H1 (cell line): ENCODE results near the gene CCL3. TPM values are rescaled to one million over a fixed set of nuclear protein-coding genes. Genes with fewer than 3 reads are reported as not detected.

Source experiments
- CTCF ChIA-PET: fragments of 300-600 bp; sonication (Branson Sonifier 250); formaldehyde crosslinking; loops from one replicate; lab custom pipeline; 2021; ENCODE audit not compliant: partially characterized antibody; lab: Charles Lee
- POLR2A ChIA-PET: fragments of 300-600 bp; sonication (Branson Sonifier 250); formaldehyde crosslinking; loops from one replicate; lab custom pipeline; 2021; ENCODE audit warnings: inconsistent platforms; ENCODE audit not compliant: partially characterized antibody; lab: Charles Lee
- DNase-seq, 2 experiments: peaks; one replicate each; pipeline versions ENCODE4 v3.0.0 to v3.0.0-alpha.2; 2010 to 2022; ENCODE audit warnings: low spot score in 2 of 2, low read depth in 1 of 2, mixed read lengths in 1 of 2
- FAIRE-seq: peaks from 2 replicates; lab custom pipeline; 2011; peaks lifted over from hg19 to GRCh38; lab: Jason Lieb, UNC
- H2AFZ ChIP-seq: 2 replicates; pipeline ENCODE4 v1.8.1; 2012; ENCODE audit warnings: low read length, inconsistent platforms
- H2AK5ac ChIP-seq: 2 replicates; pipeline ENCODE4 v1.6.1; 2013; ENCODE audit warnings: low read depth, low read length
- H2BK120ac ChIP-seq: replicated peaks from 2 replicates; pipeline ENCODE3; 2013; ENCODE audit warnings: low read depth, low read length, inconsistent platforms
- H2BK12ac ChIP-seq: 2 replicates; pipeline ENCODE4 v1.6.1; 2013; ENCODE audit warnings: low read depth, low read length
- H2BK15ac ChIP-seq: 2 replicates; pipeline ENCODE4 v1.6.1; 2013; ENCODE audit warnings: low read length
- H2BK20ac ChIP-seq: 2 replicates; pipeline ENCODE4 v1.6.1; 2013; ENCODE audit warnings: low read length
- H2BK5ac ChIP-seq: 2 replicates; pipeline ENCODE4 v1.6.1; 2013; ENCODE audit warnings: low read depth, low read length
- H3K14ac ChIP-seq: 2 replicates; pipeline ENCODE4 v1.6.1; 2013; ENCODE audit warnings: inconsistent platforms; ENCODE audit not compliant: insufficient read length
- H3K18ac ChIP-seq: 2 replicates; pipeline ENCODE4 v1.6.1; 2013; ENCODE audit warnings: low read length; ENCODE audit errors: extremely low read depth
- H3K23ac ChIP-seq: 2 replicates; pipeline ENCODE4 v1.6.1; 2013; ENCODE audit warnings: inconsistent platforms; ENCODE audit not compliant: insufficient read length
- H3K23me2 ChIP-seq: 2 replicates; pipeline ENCODE4 v1.6.1; 2013; ENCODE audit warnings: low read depth, low read length
- H3K27ac ChIP-seq: 2 replicates; pipeline ENCODE4 v1.6.1; 2011; ENCODE audit warnings: low read depth, low read length, inconsistent platforms
- H3K27me3 ChIP-seq, 4 experiments: replicated peaks in 1 of 4; 1 replicate in 1 of 4; 2 replicates in 3 of 4; pipeline versions ENCODE4 v1.6.1 to v1.8.1; 2011 to 2013; ENCODE audit warnings: low read length in 3 of 4, mild to moderate bottlenecking in 3 of 4, inconsistent platforms in 2 of 4, mixed read lengths in 2 of 4, moderate library complexity in 1 of 4; ENCODE audit not compliant: control insufficient read depth in 3 of 4, insufficient read depth in 3 of 4; ENCODE audit errors: extremely low read depth in 1 of 4
- H3K36me3 ChIP-seq, 4 experiments: 2 replicates each; pipeline versions ENCODE4 v1.6.1 to v1.8.1; 2011 to 2013; ENCODE audit warnings: mild to moderate bottlenecking in 4 of 4, low read length in 3 of 4, moderate library complexity in 2 of 4, control low read depth in 1 of 4, inconsistent platforms in 1 of 4; ENCODE audit not compliant: insufficient read depth in 4 of 4, control insufficient read depth in 2 of 4
- H3K4ac ChIP-seq: replicated peaks from 2 replicates; pipeline ENCODE3; 2013; ENCODE audit warnings: low read length, low read depth, mixed read lengths, inconsistent platforms; ENCODE audit not compliant: insufficient read length
- H3K4me1 ChIP-seq, 4 experiments: replicated peaks in 1 of 4; 1 replicate in 1 of 4; 2 replicates in 3 of 4; pipeline versions ENCODE4 v1.6.1 to v1.8.1; 2011 to 2013; ENCODE audit warnings: low read length in 3 of 4, inconsistent platforms in 2 of 4, mixed read lengths in 1 of 4; ENCODE audit not compliant: insufficient read depth in 4 of 4, control insufficient read depth in 3 of 4
- H3K4me2 ChIP-seq, 2 experiments: 2 replicates each; pipeline versions ENCODE4 v1.6.1 to v1.8.1; 2011 to 2013; ENCODE audit warnings: low read depth in 2 of 2, low read length in 2 of 2, control low read depth in 1 of 2, inconsistent platforms in 1 of 2, mild to moderate bottlenecking in 1 of 2; ENCODE audit not compliant: insufficient read depth in 1 of 2
- H3K4me3 ChIP-seq, 4 experiments: fragments of 200-600, 300-600 bp in 1 of 4; sonication (generic), shearing (Covaris generic), sonication (Bioruptor Twin) in 1 of 4; 2 replicates each; pipeline versions ENCODE4 v1.5.1 to v1.8.1; 2011 to 2016; ENCODE audit warnings: low read length in 4 of 4, low read depth in 3 of 4, control low read depth in 2 of 4, inconsistent platforms in 2 of 4, mild to moderate bottlenecking in 2 of 4, mixed read lengths in 1 of 4, moderate library complexity in 1 of 4; ENCODE audit not compliant: insufficient read depth in 2 of 4; ENCODE audit errors: extremely low read depth in 1 of 4
- H3K56ac ChIP-seq: replicated peaks from 2 replicates; pipeline ENCODE3; 2013; ENCODE audit warnings: low read depth, mild to moderate bottlenecking, mixed read lengths, low read length, inconsistent platforms; ENCODE audit not compliant: insufficient read length
- H3K79me1 ChIP-seq: 2 replicates; pipeline ENCODE4 v1.6.1; 2013; ENCODE audit warnings: low read depth, low read length, control low read depth
- H3K79me2 ChIP-seq, 2 experiments: 2 replicates each; pipeline versions ENCODE4 v1.6.1 to v1.8.1; 2012 to 2013; ENCODE audit warnings: low read length in 2 of 2, mild to moderate bottlenecking in 2 of 2, inconsistent platforms in 1 of 2; ENCODE audit not compliant: insufficient read depth in 2 of 2, control insufficient read depth in 1 of 2
- H3K9ac ChIP-seq, 4 experiments: replicated peaks in 1 of 4; 1 replicate in 1 of 4; 2 replicates in 3 of 4; pipeline versions ENCODE4 v1.6.1 to v1.8.1; 2011 to 2013; ENCODE audit warnings: low read depth in 3 of 4, low read length in 3 of 4, control low read depth in 2 of 4, mild to moderate bottlenecking in 2 of 4, moderate library complexity in 2 of 4, inconsistent platforms in 1 of 4; ENCODE audit errors: extremely low read depth in 1 of 4
- H3K9me3 ChIP-seq, 2 experiments: 2 replicates each; pipeline versions ENCODE4 v1.6.1 to v1.8.1; 2012 to 2013; ENCODE audit warnings: mild to moderate bottlenecking in 2 of 2, moderate library complexity in 2 of 2, control low read depth in 1 of 2, inconsistent platforms in 1 of 2, low read depth in 1 of 2, low read length in 1 of 2, mixed read lengths in 1 of 2; ENCODE audit not compliant: insufficient read depth in 2 of 2
- H4K20me1 ChIP-seq, 2 experiments: replicated peaks in 1 of 2; 2 replicates each; pipeline versions ENCODE3 to v1.8.1; 2011 to 2013; ENCODE audit warnings: inconsistent platforms in 2 of 2, low read length in 2 of 2, mild to moderate bottlenecking in 1 of 2; ENCODE audit not compliant: insufficient read depth in 2 of 2, control insufficient read depth in 1 of 2
- H4K5ac ChIP-seq: 2 replicates; pipeline ENCODE4 v1.6.1; 2013; ENCODE audit warnings: low read length, low read depth, mixed read lengths, inconsistent platforms; ENCODE audit not compliant: insufficient read length
- H4K8ac ChIP-seq: 2 replicates; pipeline ENCODE4 v1.8.0; 2013; ENCODE audit warnings: mild to moderate bottlenecking, moderate library complexity, low read length, inconsistent platforms; ENCODE audit not compliant: insufficient read depth; ENCODE audit errors: extremely low read depth
- H4K91ac ChIP-seq: replicated peaks from 2 replicates; pipeline ENCODE3; 2013; ENCODE audit warnings: low read length, mixed read lengths, inconsistent platforms; ENCODE audit not compliant: insufficient read length
- RFX5 ChIP-seq: IDR thresholded peaks from 2 replicates; pipeline ENCODE4 v1.6.1; 2011; ENCODE audit warnings: low read depth, low read length, improper control_type of control experiment, borderline replicate concordance
- WGBS, 2 experiments: shearing (Covaris generic) in 1 of 2; methylation state at CpG; one replicate each; pipeline versions ENCODE4 v1.1.6 to v1.1.7; 2013 to 2015; ENCODE audit warnings: low lambda C conversion rate in 2 of 2, mixed read lengths in 2 of 2, inconsistent platforms in 1 of 2, low coverage in 1 of 2, missing lambda C conversion rate in 1 of 2; ENCODE audit not compliant: insufficient replicate concordance in 2 of 2, insufficient coverage in 1 of 2, insufficient read length in 1 of 2; ENCODE audit errors: extremely low coverage in 1 of 2, missing lambda C conversion rate in 1 of 2; 5-methylcytosine and 5-hydroxymethylcytosine counted together
- polyA plus RNA-seq, 7 experiments: library from polyadenylated mRNA; depleted of rRNA in 3 of 7; stranded (reverse) in 5 of 7; unstranded in 2 of 7; fragments of >200 nt in 5 of 7; fragments of 200-250 nt in 2 of 7; gene quantifications; 1 replicate in 5 of 7; 2 replicates in 1 of 7; 4 replicates in 1 of 7; pipeline versions ENCODE4 v1.2.1 to v1.2.3, GENCODE V29; 2011 to 2013; ENCODE audit warnings: missing spikeins in 2 of 7, mixed read lengths in 2 of 7
- total RNA-seq: library from RNA; stranded (reverse); fragmentation: NEBNext Ultra II Directional; extraction: Animal tissue kit (Norgen Biotek cat#: 25700); gene quantifications from 2 replicates; pipeline ENCODE4 v1.2.1, GENCODE V29; 2021
- TF ChIP-seq, protein P1 (sequence below): IDR thresholded peaks from 2 replicates; pipeline ENCODE4 v1.6.1; 2011; ENCODE audit warnings: low read length, improper control_type of control experiment

The CCL3 gene
- total and polyA plus RNA-seq, 2 of the 8 experiments (the other 6 are each of a cell fraction or from before 2014, with no cell fraction given): not detected

GRCh38 chr17:36120221-36120620 is 30.3 kb upstream of the CCL3 start:
- H2AFZ ChIP-seq: no peak overlapping the region
- H2AK5ac ChIP-seq: no peak overlapping the region
- no peaks in the 10 kb centered on the region for H3K23me2 ChIP-seq
- peaks cover 0 to 9% (median 5%) of the 10 kb centered on the region in 4 experiments; a peak in 6 of 7 replicates for H3K4me1 ChIP-seq
- H3K4ac ChIP-seq: no peak overlapping the region
- FAIRE-seq (no peak), DNase-seq (no peak)
- no peak overlapping the region for H3K23ac ChIP-seq
- H3K9ac ChIP-seq: no peak overlapping the region
- H3K18ac ChIP-seq: no peak overlapping the region
- H4K91ac ChIP-seq: no peak overlapping the region
- H3K14ac ChIP-seq: no peak overlapping the region
- no peak overlapping the region for H2BK12ac ChIP-seq
- no peaks in the 10 kb centered on the region for H3K9me3 ChIP-seq
- WGBS, 2 experiments: 91% methylated on average over 3 of the region's 3 CpGs; no CpG with 5 or more reads in 1 of the 2 experiments
- no peak overlapping the region for H4K5ac ChIP-seq
- H3K36me3 ChIP-seq: no peaks in the 10 kb centered on the region
- H3K4me2 ChIP-seq: no peak overlapping the region
- H2BK120ac ChIP-seq: no peak overlapping the region
- no peaks in the 10 kb centered on the region for H3K27me3 ChIP-seq
- no peak overlapping the region for H2BK20ac ChIP-seq
- no peak overlapping the region for H2BK15ac ChIP-seq
- H3K79me2 ChIP-seq: no peaks in the 10 kb centered on the region
- no peaks in the 10 kb centered on the region for H3K79me1 ChIP-seq
- no peak overlapping the region for H3K27ac ChIP-seq
- no peak overlapping the region for H3K4me3 ChIP-seq
- H4K8ac ChIP-seq: no peak overlapping the region
- TF ChIP-seq RFX5: no peak
- TF ChIP-seq, protein P1, sequence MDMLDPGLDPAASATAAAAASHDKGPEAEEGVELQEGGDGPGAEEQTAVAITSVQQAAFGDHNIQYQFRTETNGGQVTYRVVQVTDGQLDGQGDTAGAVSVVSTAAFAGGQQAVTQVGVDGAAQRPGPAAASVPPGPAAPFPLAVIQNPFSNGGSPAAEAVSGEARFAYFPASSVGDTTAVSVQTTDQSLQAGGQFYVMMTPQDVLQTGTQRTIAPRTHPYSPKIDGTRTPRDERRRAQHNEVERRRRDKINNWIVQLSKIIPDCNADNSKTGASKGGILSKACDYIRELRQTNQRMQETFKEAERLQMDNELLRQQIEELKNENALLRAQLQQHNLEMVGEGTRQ: no peak
- H4K20me1 ChIP-seq: peaks cover 0 to 1% of the 10 kb centered on the region in 2 experiments
- H3K56ac ChIP-seq: no peak overlapping the region
- ChIA-PET POLR2A (no interaction called here), CTCF (interaction anchor here (0.7 to 3.6 kb wide), 2 partner anchors 29 to 31 kb away, joined by 3 to 11 read pairs; no protein-coding TSS in a partner anchor)
- no peak overlapping the region for H2BK5ac ChIP-seq
